Keratinocyte (primary cell): ENCODE data around the gene LAMA3. TPM values are rescaled to one million over a fixed set of nuclear protein-coding genes. Genes with fewer than 3 reads are reported as not detected.

Source experiments
- DNase-seq: peaks from one replicate; pipeline ENCODE4 v3.0.0-alpha.2; 2011; ENCODE audit warnings: low read depth, missing footprints, low spot score
- FAIRE-seq: peaks from 2 replicates; lab custom pipeline; 2011; peaks lifted over from hg19 to GRCh38; lab: Jason Lieb, UNC
- H2AFZ ChIP-seq: 2 replicates; pipeline ENCODE4 v1.6.0; 2012; ENCODE audit warnings: low read length, control low read depth, inconsistent platforms; ENCODE audit not compliant: control insufficient read depth
- H3K27ac ChIP-seq: 2 replicates; pipeline ENCODE4 v1.5.1; 2011; ENCODE audit warnings: low read length; ENCODE audit not compliant: control insufficient read depth, insufficient read depth
- H3K27me3 ChIP-seq: 3 replicates; pipeline ENCODE4 v1.6.0; 2011; ENCODE audit warnings: low read length; ENCODE audit not compliant: control insufficient read depth, insufficient read depth; ENCODE audit errors: extremely low read depth
- H3K36me3 ChIP-seq, 2 experiments: 2 replicates in 1 of 2; 3 replicates in 1 of 2; pipeline ENCODE4 v1.5.1; 2011; ENCODE audit warnings: low read length in 2 of 2, mild to moderate bottlenecking in 1 of 2; ENCODE audit not compliant: control insufficient read depth in 2 of 2, insufficient read depth in 2 of 2; ENCODE audit errors: extremely low read depth in 1 of 2
- H3K4me1 ChIP-seq: 3 replicates; pipeline ENCODE4 v1.5.1; 2011; ENCODE audit warnings: low read length; ENCODE audit not compliant: control insufficient read depth, insufficient read depth; ENCODE audit errors: extremely low read depth
- H3K4me2 ChIP-seq: 3 replicates; pipeline ENCODE4 v1.6.0; 2011; ENCODE audit warnings: low read depth, low read length; ENCODE audit not compliant: control insufficient read depth, insufficient read depth; ENCODE audit errors: extremely low read depth
- H3K4me3 ChIP-seq, 3 experiments: fragments of 200-600 bp in 1 of 3; sonication (generic) in 1 of 3; 2 replicates in 2 of 3; 3 replicates in 1 of 3; pipeline ENCODE4 v1.5.1; 2011 to 2016; ENCODE audit warnings: low read length in 3 of 3, mild to moderate bottlenecking in 3 of 3, control low read depth in 2 of 3, inconsistent platforms in 1 of 3, low read depth in 1 of 3, mixed read lengths in 1 of 3, mixed run types in 1 of 3, moderate library complexity in 1 of 3; ENCODE audit not compliant: control insufficient read depth in 2 of 3, insufficient read depth in 2 of 3; ENCODE audit errors: extremely low read depth in 1 of 3
- H3K79me2 ChIP-seq: 2 replicates; pipeline ENCODE4 v1.6.0; 2012; ENCODE audit warnings: low read length; ENCODE audit not compliant: control insufficient read depth, insufficient read depth
- H3K9ac ChIP-seq: 3 replicates; pipeline ENCODE4 v1.6.0; 2011; ENCODE audit warnings: low read length; ENCODE audit not compliant: control insufficient read depth, insufficient read depth; ENCODE audit errors: extremely low read depth
- H3K9me1 ChIP-seq: 3 replicates; pipeline ENCODE4 v1.6.0; 2011; ENCODE audit warnings: low read length; ENCODE audit not compliant: control insufficient read depth, insufficient read depth; ENCODE audit errors: extremely low read depth
- H3K9me3 ChIP-seq: 2 replicates; pipeline ENCODE4 v1.5.1; 2012; ENCODE audit warnings: low read depth, low read length; ENCODE audit not compliant: control insufficient read depth
- H4K20me1 ChIP-seq: 3 replicates; pipeline ENCODE4 v1.6.0; 2011; ENCODE audit warnings: low read length; ENCODE audit not compliant: control insufficient read depth, insufficient read depth; ENCODE audit errors: extremely low read depth
- EZH2 ChIP-seq: IDR thresholded peaks from one replicate; pipeline ENCODE4 v1.6.1; 2012; ENCODE audit warnings: inconsistent platforms, mild to moderate bottlenecking, low read length, moderate library complexity
- dilution Hi-C: fragments of 300-500 bp; cut with MboI; formaldehyde crosslinking; loops from one replicate; pipeline ENCODE4 v1.7.0; 2020; ENCODE audit warnings: low sequenced_read_pairs; ENCODE audit not compliant: extremely low pct_ligation_motif_present
- polyA plus RNA-seq, 5 experiments: library from polyadenylated mRNA; depleted of rRNA in 3 of 5; stranded (reverse) in 3 of 5; stranded (forward) in 1 of 5; unstranded in 1 of 5; fragments of >200 nt; gene quantifications; 1 replicate in 1 of 5; 2 replicates in 3 of 5; 3 replicates in 1 of 5; pipeline versions ENCODE4 v1.2.1 to v1.2.3, GENCODE V29; 2011 to 2012; ENCODE audit warnings: missing spikeins in 2 of 5, low read depth in 1 of 5, low replicate concordance in 1 of 5
- TF ChIP-seq, protein P1 (sequence below), 3 experiments: IDR thresholded peaks in 1 of 3; conservative IDR thresholded peaks in 1 of 3; optimal IDR thresholded peaks in 1 of 3; 2 replicates in 2 of 3; 3 replicates in 1 of 3; pipeline versions ENCODE3 to v1.5.1; 2011; ENCODE audit warnings: low read length in 3 of 3, mild to moderate bottlenecking in 3 of 3, moderate library complexity in 2 of 3, control low read depth in 1 of 3, inconsistent platforms in 1 of 3; ENCODE audit not compliant: insufficient read depth in 2 of 3; ENCODE audit errors: extremely low read depth in 1 of 3

The LAMA3 gene
- polyA plus RNA-seq, 1 donor (not counting 4 experiments of a cell fraction or from before 2014, with no cell fraction given), result 1,944 TPM

DNA sequence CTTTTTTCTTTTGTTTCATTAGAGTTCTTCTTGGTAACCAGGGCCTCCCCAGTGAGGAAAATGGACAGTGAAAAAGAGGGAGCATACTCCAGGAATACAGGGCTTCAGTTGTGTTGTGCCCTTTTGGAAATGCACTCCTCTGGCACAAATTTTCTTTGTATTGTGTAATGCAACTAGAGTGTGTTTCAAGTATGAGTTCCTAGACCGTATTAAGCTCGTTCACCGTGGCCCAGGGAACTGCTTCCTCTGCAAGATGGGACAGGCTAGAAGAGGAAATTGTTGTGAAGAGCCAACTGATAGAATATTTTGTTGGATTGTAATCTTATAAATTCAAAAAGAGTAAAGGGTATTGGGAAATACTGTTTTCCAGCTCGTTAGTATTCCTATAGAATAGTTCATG is 188.1 kb downstream of the LAMA3 start:
- dilution Hi-C loops, result no loop called here
- Histone ChIP-seq H3K9me1 (peaks cover 7% of the 10 kb centered on the region), H3K27me3 (no peaks in the 10 kb centered on the region), H3K36me3 (peaks cover 14 to 66% of the 10 kb centered on the region in 2 experiments), H3K4me2 (peak overlapping the region; percentile 94), H4K20me1 (peaks cover 34% of the 10 kb centered on the region), H2AFZ (no peak overlapping the region), H3K9me3 (no peaks in the 10 kb centered on the region), H3K79me2 (peaks cover 75% of the 10 kb centered on the region), H3K4me1 (peaks cover 67% of the 10 kb centered on the region), H3K9ac (peak overlapping the region; percentile 34), H3K27ac (peak overlapping the region; percentile 84), H3K4me3 (peak overlapping the region in 1 of 3 experiments; percentile 14)
- FAIRE-seq (peak; percentile 62), DNase-seq (peak; percentile 23)
- no peak for TF ChIP-seq EZH2
- TF ChIP-seq, protein P1, sequence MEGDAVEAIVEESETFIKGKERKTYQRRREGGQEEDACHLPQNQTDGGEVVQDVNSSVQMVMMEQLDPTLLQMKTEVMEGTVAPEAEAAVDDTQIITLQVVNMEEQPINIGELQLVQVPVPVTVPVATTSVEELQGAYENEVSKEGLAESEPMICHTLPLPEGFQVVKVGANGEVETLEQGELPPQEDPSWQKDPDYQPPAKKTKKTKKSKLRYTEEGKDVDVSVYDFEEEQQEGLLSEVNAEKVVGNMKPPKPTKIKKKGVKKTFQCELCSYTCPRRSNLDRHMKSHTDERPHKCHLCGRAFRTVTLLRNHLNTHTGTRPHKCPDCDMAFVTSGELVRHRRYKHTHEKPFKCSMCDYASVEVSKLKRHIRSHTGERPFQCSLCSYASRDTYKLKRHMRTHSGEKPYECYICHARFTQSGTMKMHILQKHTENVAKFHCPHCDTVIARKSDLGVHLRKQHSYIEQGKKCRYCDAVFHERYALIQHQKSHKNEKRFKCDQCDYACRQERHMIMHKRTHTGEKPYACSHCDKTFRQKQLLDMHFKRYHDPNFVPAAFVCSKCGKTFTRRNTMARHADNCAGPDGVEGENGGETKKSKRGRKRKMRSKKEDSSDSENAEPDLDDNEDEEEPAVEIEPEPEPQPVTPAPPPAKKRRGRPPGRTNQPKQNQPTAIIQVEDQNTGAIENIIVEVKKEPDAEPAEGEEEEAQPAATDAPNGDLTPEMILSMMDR (optimal IDR thresholded peaks at IDR 0.05 in 1 of 3, IDR thresholded peaks at IDR 0.05 in 1 of 3, conservative IDR thresholded peaks at IDR 0.05 in 1 of 3; ENCODE audit: extremely low read depth in 1 of 3, insufficient read depth in 2 of 3, low read length in 3 of 3), result no peak

DNA sequence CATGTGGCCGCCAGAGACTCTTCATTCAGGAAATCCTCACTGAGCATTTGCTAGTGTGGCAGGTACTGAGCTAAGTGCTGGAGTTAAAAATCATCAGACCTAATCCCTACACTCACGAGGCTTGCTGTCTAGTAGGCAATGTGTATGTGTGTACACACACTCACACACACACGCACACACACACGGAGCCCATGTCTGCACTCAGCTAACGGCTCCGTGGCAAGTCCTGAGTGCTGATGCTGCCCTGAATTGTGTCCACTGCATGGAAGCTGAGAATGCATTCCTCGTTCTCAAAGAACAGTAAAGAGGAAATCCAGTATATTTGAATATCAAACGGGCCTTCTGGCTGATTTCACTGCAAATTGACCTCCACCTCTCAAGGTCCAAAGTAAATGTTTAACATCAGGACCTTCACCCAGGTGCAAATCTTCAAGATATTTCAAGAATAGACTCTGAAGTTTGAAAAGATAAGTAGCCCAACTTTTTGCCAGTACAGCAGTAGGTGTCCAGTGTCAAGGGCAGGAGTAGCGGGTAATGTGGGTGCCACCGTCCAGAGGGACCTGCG is 189.2 kb downstream of the LAMA3 start:
- peak overlapping the region; percentile 8 for H3K27ac ChIP-seq
- H3K9me3 ChIP-seq, result no peaks in the 10 kb centered on the region
- TF ChIP-seq EZH2, result no peak
- TF ChIP-seq, protein P1 (optimal IDR thresholded peaks at IDR 0.05 in 1 of 3, IDR thresholded peaks at IDR 0.05 in 1 of 3, conservative IDR thresholded peaks at IDR 0.05 in 1 of 3; ENCODE audit: extremely low read depth in 1 of 3, insufficient read depth in 2 of 3, low read length in 3 of 3), result no peak
- peaks cover 77% of the 10 kb centered on the region for H3K4me1 ChIP-seq
- DNase-seq (peak; percentile 44), FAIRE-seq (peak; percentile 39)
- H4K20me1 ChIP-seq, result peaks cover 37% of the 10 kb centered on the region
- H2AFZ ChIP-seq, result no peak overlapping the region
- peaks cover 18 to 74% of the 10 kb centered on the region in 2 experiments for H3K36me3 ChIP-seq
- dilution Hi-C loops, result no loop called here
- peaks cover 7% of the 10 kb centered on the region for H3K9me1 ChIP-seq
- no peaks in the 10 kb centered on the region for H3K27me3 ChIP-seq
- no peak overlapping the region for H3K4me3 ChIP-seq
- H3K4me2 ChIP-seq, result no peak overlapping the region
- H3K9ac ChIP-seq, result no peak overlapping the region
- H3K79me2 ChIP-seq, result peaks cover 75% of the 10 kb centered on the region
